ENCODE data around the gene RFC4.
A peak's percentile ranks its signal among the peaks of the same experiment; 100 is the strongest.

Gene RFC4

DNA sequence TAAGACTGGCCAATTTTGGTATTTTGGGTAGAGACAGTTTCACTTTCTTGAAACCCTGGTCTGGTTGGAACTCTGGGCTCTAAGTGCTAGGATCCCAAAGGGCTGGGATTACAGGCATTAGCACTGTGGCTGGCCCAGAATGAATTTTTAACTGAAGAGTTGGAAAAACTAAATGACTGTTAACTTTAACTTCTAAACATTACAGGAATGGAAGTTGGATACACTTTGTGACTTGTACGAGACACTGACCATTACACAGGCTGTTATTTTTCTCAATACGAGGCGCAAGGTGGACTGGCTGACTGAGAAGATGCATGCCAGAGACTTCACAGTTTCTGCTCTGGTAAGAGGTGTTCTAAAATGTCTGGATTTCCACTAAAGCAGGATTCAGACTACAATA lies 19.4 kb downstream of the RFC4 start:
- DNase-seq: no peak
- no peak for ATAC-seq

DNA sequence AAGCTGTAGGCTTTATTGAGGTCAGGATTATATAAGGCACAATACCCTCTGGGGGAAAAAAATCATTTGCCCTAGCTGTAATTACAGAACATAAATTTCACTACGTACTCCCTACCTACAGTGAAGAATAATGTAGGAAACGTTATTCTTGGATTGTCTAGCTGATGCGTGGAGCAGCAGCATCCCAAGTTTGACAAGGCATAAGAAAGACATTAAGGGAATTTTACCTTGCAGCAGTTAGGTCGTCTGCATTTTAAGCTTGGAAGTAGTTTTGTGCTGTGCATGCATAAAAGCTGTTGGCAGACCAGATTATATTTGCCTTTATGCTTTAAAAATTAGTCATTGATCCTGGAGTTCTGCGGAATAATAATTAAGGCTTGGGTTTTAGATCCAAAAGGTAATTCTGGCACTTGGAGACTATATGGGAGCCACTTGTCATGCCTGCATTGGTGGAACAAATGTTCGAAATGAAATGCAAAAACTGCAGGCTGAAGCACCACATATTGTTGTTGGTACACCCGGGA lies 20.7 kb downstream of the RFC4 start:
- no peak for ATAC-seq

GRCh38 chr3:186784820-186785494 lies 21.3 kb downstream of the RFC4 start:
- ATAC-seq: no peak
- DNase-seq: no peak

More for the DNA sequence above, 20.7 kb downstream of the RFC4 start:
- DNase-seq: no peak

DNA sequence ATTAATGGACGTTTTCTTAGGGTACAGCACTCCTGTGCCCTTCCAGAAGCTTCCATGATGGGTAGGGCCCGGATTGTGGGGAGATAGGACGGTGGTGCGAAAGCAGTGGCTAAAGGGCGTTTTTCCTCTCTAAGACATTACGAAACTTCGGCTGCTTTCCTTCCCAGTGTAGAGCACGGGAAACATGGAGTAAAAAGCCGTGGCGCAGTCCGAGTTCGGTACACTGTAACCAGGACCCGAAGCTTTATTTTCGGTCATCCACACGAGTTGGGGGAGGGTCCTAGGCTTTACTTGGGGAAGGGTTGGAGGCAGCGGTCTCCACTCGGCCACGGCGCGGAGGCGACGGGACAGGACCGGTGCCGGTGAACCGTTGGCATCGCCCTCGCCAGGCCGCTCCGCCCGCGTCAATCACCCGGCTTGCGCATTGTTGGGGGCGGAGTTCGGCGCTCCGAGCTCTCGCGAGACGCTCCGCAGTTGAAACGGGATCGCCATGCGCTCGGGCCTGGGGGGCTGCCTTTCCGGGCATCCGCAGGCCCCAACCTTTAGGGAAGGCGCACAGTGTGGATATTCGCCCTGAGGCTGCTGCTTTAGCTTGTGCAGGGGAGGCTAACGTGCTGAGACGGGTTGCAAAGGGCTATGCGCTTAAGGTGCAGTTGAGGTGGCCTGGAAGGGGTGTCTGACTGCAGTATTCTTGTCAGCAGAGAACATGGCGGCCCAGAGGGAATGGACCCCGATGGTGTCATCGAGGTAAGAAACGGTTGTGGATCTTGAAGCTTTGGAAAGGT lies 22.4 kb downstream of the RFC4 start:
- DNase-seq (peak; percentile 70), ATAC-seq (peak; percentile 60)

DNA sequence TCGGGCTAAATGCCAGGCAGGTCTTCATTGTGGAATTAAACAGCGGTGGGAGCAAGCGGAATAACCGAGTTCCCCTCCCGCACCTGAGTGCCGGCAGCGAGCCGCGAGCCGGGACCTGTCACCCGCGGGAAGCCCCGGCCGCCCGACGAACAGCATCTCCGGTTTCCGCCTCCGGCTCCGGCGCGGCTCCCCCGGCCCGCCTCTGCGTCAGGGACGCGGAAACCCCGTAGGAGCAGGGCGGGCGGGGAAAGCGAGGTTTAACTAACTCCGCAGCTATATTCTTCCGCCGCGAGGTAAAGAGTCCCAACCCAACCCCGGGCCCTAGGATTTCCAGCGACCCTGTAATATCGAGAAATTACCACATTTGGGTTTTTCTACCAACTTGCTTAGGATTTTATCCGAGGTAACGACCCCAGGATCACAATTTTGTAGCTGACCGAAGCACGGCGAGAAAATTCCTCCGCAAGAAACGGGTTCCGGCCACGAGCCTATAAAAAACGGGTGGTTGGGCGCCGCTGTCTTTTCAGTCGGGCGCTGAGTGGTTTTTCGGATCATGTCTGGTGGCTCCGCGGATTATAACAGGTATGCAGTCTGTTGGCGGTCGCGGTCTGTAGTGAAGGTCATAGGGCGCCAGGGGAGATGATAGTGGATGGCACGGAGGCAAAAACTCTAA lies 23.1 kb downstream of the RFC4 start, which contains the start of gene EIF4A2:
Gene EIF4A2, plus strand, starts transcription at position 520 of the 673 bp plus-strand sequence. Its CDS starts 34 bp downstream, at position 554.
- peak; percentile 92 for DNase-seq
- peak; percentile 77 for ATAC-seq

GRCh38 chr3:186782542-186783057 lies 23.7 kb downstream of the RFC4 start:
- DNase-seq (no peak), ATAC-seq (no peak)

GRCh38 chr3:186779204-186779603 lies 27.1 kb downstream of the RFC4 start:
- no peak for ATAC-seq
- DNase-seq: no peak

DNA sequence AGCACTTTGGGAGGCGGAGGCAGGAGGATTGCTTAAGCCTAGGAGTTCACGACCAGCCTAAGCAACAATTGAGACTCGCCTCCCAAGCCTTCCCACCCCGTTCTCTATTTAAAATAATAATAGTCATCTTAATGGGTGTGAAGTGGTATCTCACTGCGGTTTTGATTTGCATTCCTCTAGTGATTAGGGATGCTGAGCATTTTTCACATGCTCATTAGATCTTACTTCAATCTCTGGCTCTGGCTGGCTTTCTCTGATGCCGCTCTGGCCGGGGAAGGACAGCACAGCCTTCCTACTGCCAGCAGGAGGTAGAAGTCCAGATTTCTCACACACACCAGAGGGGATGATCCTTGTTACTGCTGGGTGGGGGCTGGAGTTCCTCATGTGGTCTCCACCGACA lies 30.3 kb downstream of the RFC4 start:
- ATAC-seq (no peak), DNase-seq (no peak)

- ATAC-seq: peak; percentile 91
- DNase-seq: peak; percentile 83
These were observed 33.4 kb downstream of the RFC4 start for GRCh38 chr3:186772701-186773417.

DNA sequence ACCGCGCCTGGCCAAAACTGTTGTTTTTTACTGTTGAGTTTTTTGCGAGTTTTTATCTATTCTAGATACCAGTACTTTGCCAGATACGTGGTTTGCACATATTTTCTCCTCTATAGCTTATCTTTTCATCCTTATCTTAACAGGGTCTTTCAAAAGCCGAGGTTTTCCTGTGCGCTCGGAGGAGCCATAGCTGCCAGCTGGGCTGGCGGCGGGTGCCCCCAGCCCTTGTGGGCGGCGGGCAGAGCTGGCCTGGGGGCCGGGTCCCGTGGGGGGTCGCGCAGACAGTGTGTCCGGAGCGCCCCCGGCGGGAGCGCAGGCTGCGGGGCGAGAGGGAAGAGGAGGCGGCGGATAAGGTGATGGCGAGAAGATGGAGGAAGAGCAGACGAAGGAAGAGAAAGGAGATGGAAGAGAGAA lies 34.0 kb downstream of the RFC4 start:
- peak; percentile 24 for ATAC-seq
- peak; percentile 38 for DNase-seq

DNA sequence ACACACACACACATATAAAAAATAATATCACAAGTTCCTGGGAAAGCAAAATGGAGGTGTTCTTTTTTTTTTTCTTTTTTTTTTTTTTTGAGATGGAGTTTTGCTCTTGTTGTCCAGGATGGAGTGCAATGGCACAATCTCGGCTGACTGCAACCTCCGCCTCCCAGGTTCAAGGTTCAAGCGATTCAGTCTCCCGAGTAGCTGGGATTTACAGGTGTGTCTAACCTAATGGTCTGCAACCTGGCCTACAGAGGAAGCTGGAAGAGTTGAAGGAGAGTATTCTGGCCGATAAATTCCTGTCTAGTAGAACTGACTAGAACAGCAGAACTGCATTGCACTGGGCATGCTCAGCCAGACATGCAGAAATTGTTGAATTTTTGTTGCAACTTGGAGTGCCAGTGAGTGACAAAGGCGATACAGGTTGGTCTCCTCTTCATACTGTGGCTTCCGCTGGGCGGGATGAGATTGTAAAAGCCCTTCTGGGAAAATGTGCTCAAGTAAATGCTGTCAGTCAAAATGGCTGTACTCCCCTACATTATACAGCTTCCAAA lies 45.3 kb downstream of the RFC4 start:
- ATAC-seq (no peak), DNase-seq (no peak)

DNA sequence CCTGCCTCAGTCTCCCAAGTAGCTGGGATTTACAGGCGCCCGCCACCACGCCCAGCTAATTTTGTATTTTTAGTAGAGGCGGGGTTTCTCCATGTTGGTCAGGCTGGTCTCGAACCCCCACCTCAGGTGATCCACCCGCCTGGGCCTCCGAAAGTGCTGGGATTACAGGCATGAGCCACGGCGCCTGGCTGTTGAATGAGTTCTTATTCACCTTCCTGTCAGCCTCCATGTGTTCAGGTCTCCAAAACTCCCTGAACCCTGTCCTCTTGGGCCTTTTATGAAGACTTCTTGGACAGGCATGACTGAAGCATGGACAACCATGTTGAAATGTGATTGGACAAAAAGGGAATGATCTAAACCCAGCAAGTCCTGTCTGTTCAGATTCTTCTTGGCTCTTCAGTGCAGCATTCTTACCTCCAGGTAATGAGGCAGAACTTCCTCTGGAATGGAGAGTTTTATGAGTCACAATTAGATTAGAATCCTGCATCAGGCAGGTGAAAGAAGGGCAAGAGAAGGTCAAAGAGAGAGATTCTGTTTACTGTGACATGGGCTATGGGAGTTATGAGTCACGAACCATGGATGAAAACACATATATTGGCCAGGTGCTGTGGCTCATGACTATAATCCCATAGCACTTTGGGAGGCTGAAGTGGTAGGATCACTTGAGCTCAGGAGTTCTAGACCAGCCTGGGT lies 46.0 kb downstream of the RFC4 start:
- peak; percentile 70 for ATAC-seq
- no peak for DNase-seq

- ATAC-seq (no peak), DNase-seq (no peak)
These were observed 46.9 kb downstream of the RFC4 start for GRCh38 chr3:186759231-186759930.

- no peak for ATAC-seq
- no peak for DNase-seq
These were observed 48.5 kb downstream of the RFC4 start for GRCh38 chr3:186757686-186758220.

- DNase-seq: no peak
- ATAC-seq: no peak
These were observed 49.1 kb downstream of the RFC4 start for GRCh38 chr3:186757214-186757613.

GRCh38 chr3:186754871-186755270 lies 51.4 kb downstream of the RFC4 start:
- DNase-seq: no peak
- ATAC-seq: no peak

GRCh38 chr3:186754006-186754405 lies 52.3 kb downstream of the RFC4 start:
- ATAC-seq: no peak
- DNase-seq: no peak

GRCh38 chr3:186751480-186751879 lies 54.8 kb downstream of the RFC4 start:
- DNase-seq (no peak), ATAC-seq (no peak)

GRCh38 chr3:186750316-186750715 lies 56.0 kb downstream of the RFC4 start:
- ATAC-seq (no peak), DNase-seq (no peak)

DNA sequence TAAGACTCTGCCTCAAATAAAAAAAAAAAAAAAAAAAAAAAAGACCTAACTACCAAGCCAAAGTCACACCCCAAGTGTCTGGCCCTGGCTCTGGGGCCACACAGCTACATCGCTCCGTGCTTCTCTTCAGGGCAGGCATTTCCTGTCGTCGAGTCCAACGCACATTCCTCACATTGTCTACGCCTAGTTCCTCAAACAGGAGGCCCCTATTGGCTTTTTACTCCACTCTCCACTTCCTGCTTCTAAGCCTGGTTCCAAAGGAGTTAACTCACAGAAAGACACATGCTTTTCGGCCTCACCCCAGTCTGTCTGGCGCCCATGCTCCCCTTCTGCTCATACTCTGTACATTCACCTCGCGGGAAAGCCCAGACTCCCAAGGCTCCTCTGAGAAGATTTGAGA lies 60.3 kb downstream of the RFC4 start:
- no peak for ATAC-seq
- no peak for DNase-seq

All from stimulated activated naive CD8-positive, alpha-beta T cell treated with anti-CD3 and anti-CD28 coated beads, Interleukin-15, Interleukin-2, amounts not matched to agents 100 U/mL and 50 U/mL, for 24 hours (primary cell).